Epithelial cell of proximal tubule (primary cell): ENCODE measurements around the gene IL22. TPM values are rescaled to one million over a fixed set of nuclear protein-coding genes. Genes with fewer than 3 reads are reported as not detected.

Experiments used
- DNase-seq: peaks from one replicate; pipeline ENCODE4 v3.0.0-alpha.2; 2011; ENCODE audit warnings: low read depth
- H3K4me3 ChIP-seq: 2 replicates; pipeline ENCODE4 v1.5.1; 2011; ENCODE audit warnings: low read depth, mild to moderate bottlenecking, low read length
- CTCF ChIP-seq: conservative IDR thresholded peaks from 2 replicates; pipeline ENCODE4 v1.5.1; 2012; ENCODE audit warnings: low read depth, mild to moderate bottlenecking, low read length
- total RNA-seq: library from RNA; depleted of rRNA; stranded (reverse); fragments of >200 nt; gene quantifications from 2 replicates; pipeline ENCODE4 v1.2.3, GENCODE V29; 2015

IL22 gene, protein sequence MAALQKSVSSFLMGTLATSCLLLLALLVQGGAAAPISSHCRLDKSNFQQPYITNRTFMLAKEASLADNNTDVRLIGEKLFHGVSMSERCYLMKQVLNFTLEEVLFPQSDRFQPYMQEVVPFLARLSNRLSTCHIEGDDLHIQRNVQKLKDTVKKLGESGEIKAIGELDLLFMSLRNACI
- total RNA-seq: not detected in 2 replicates

DNA sequence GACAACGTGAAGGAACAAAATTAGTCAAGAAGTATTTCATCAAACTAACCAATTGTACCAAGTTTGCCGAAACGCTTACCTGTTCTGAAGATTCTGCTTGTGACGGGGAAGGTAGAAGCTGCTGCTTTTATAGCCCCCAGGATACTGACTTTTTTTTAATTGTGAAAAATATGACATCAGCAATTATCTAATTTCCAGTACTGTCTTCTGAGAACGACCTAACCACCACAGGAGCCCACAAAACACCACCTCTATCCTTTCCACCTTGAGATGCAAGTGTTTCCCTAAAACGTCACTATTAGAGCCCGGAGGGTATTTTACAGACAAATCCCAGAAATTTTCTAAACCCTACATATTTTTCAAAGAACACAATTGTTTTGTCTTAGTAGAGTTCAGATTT, at the start of gene IL22:
Gene IL22, minus strand, starts transcription at position 101 of the 400 bp plus-strand sequence. CDS start 156 bp downstream, outside the sequence.
- no peak within 1 kb of the TSS for H3K4me3 ChIP-seq
- TF ChIP-seq CTCF: no peak
- DNase-seq: no peak

DNA sequence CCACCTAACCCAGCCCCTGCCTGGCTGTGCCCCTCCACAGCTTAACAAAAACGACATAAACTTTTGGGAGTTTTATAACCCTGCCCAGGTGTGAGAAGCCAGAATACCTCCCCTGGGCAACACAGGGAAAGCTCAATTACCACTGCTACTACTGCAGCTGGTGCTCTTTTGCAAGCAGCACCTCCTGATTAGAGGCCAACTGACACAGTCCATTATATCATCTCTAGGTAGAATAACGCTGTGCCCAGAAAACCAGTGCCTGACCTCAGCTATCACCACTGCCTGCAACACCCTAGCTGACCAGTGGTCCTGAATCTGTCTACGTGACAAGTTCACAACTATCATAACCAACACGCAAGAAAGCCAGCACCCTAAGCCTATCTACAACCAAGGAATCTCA, 44.5 kb upstream of the IL22 start:
- no peak overlapping the region for H3K4me3 ChIP-seq
- DNase-seq: no peak
- TF ChIP-seq CTCF: no peak

GRCh38 chr12:68294251-68294650, 40.8 kb upstream of the IL22 start:
- TF ChIP-seq CTCF: no peak
- DNase-seq: no peak
- H3K4me3 ChIP-seq: no peak overlapping the region

GRCh38 chr12:68293347-68293746, 39.9 kb upstream of the IL22 start:
- no peak overlapping the region for H3K4me3 ChIP-seq
- no peak for DNase-seq
- no peak for TF ChIP-seq CTCF

- no peak for TF ChIP-seq CTCF
- H3K4me3 ChIP-seq: no peak overlapping the region
- no peak for DNase-seq
These were observed 38.9 kb upstream of the IL22 start for GRCh38 chr12:68292151-68292943.

- H3K4me3 ChIP-seq: no peak overlapping the region
- TF ChIP-seq CTCF: no peak
- DNase-seq: no peak
These were observed 38.1 kb upstream of the IL22 start for GRCh38 chr12:68291396-68292036.
